Testis (tissue), 3 donors: ENCODE data around the gene CACNB4. TPM values are rescaled to one million over a fixed set of nuclear protein-coding genes. Genes with fewer than 3 reads are reported as not detected.

ENCODE experiments used
- DNase-seq: peaks from one replicate; pipeline ENCODE4 v3.0.0-alpha.2; 2019
- H3K27ac ChIP-seq, 2 donors: fragments of 200-600 bp; sonication (generic); one replicate each; pipeline ENCODE4 v1.5.1; 2019
- H3K27me3 ChIP-seq: fragments of 200-600 bp; sonication (generic); one replicate; pipeline ENCODE4 v1.5.1; 2019
- H3K36me3 ChIP-seq: fragments of 200-600 bp; sonication (generic); one replicate; pipeline ENCODE4 v1.5.1; 2017; ENCODE audit warnings: low read depth; ENCODE audit errors: missing control alignments
- H3K4me1 ChIP-seq: fragments of 200-600 bp; sonication (generic); one replicate; pipeline ENCODE4 v1.5.1; 2019
- H3K4me3 ChIP-seq, 2 donors: fragments of 200-600 bp; sonication (generic); one replicate each; pipeline ENCODE4 v1.5.1; 2017 to 2019
- H3K9me3 ChIP-seq: fragments of 200-600 bp; sonication (generic); one replicate; pipeline ENCODE4 v1.5.1; 2017
- CTCF ChIP-seq, 3 experiments: fragments of 450-650 bp in 2 of 3; fragments of 200-600 bp in 1 of 3; sonication (generic) in 1 of 3; IDR thresholded peaks; one replicate each; pipeline ENCODE4 v1.5.1; 2016 to 2019; ENCODE audit warnings: antibody characterized with exemption in 3 of 3, mild to moderate bottlenecking in 2 of 3, moderate library complexity in 1 of 3
- POLR2A ChIP-seq: fragments of 450-650 bp; IDR thresholded peaks from one replicate; pipeline ENCODE4 v1.6.1; 2017; ENCODE audit warnings: antibody characterized with exemption, mild to moderate bottlenecking, moderate library complexity
- WGBS, 2 donors: methylation state at CpG; one replicate each; pipeline ENCODE4 v1.1.5; 2018; 5-methylcytosine and 5-hydroxymethylcytosine counted together
- intact Hi-C: fragments of 100-400 bp; cut with DNase I; formaldehyde crosslinking; loops from one replicate; pipeline ENCODE4 v1.15.1; 2023; ENCODE audit warnings: low total_unique reads
- polyA plus RNA-seq: library from polyadenylated mRNA; stranded (reverse); fragments of 350-450 nt; fragmentation: Illumina TruSeq; extraction: RNeasy Lipid Tissue Mini Kit (QIAGEN cat#74804); gene quantifications from one replicate; pipeline ENCODE4 v1.2.3, GENCODE V29; 2014; ENCODE audit warnings: low read depth, low replicate concordance; ENCODE audit not compliant: insufficient read depth
- small RNA-seq, 2 donors: library from RNA; depleted of rRNA; stranded (forward); fragments of <200 nt; gene quantifications; one replicate each; pipeline ENCODE3, GENCODE V24; 2016
- total RNA-seq, 2 donors: library from RNA; depleted of rRNA; stranded (reverse); fragments of >200 nt; gene quantifications; one replicate each; pipeline ENCODE4 v1.2.3, GENCODE V29; 2016

CACNB4 gene
- total and polyA plus RNA-seq, 3 donors from 2014 or later = 7.8 to 83.8 (median 82.2) TPM

- Histone ChIP-seq H3K9me3 (no peaks in the 10 kb centered on the region), H3K4me1 (no peaks in the 10 kb centered on the region), H3K27me3 (no peaks in the 10 kb centered on the region), H3K27ac (no peak overlapping the region), H3K4me3 (no peak overlapping the region), H3K36me3 (no peaks in the 10 kb centered on the region)
- intact Hi-C loops = no loop called here
- WGBS, 2 donors = 91 to 95% methylated on average over 5 of the region's 5 CpGs
- no peak for DNase-seq
- TF ChIP-seq POLR2A (no peak), CTCF (IDR thresholded peaks at IDR 0.05) (no peak)
Measured at GRCh38 chr2:151786077-151786476, 312.8 kb downstream of the CACNB4 start.

DNA sequence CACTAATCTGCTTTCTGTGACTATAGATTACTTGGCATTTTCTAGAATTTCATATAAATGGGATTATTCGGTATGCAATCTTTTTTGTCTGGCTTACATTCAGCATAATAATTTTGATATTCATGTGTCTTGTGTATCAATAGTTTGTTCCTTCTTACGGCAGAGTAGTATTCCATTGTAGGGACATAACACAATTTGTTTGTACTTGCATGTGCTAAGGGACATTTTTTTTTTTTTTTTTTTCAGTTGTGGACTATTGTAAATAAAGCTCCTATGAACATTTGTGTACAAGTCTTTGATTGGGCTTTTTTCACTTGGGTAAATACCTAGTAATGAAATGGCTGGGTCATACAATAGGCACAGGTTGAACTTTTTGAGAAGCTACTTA lies 315.7 kb downstream of the CACNB4 start:
- Histone ChIP-seq H3K9me3 (no peaks in the 10 kb centered on the region), H3K4me3 (no peak overlapping the region), H3K27ac (no peak overlapping the region), H3K36me3 (no peaks in the 10 kb centered on the region), H3K4me1 (no peaks in the 10 kb centered on the region), H3K27me3 (no peaks in the 10 kb centered on the region)
- TF ChIP-seq CTCF (IDR thresholded peaks at IDR 0.05) (no peak), POLR2A (no peak)
- intact Hi-C loops = no loop called here
- DNase-seq = no peak
- WGBS, 2 donors = 94 to 98% methylated on average over 2 of the region's 2 CpGs

Small RNAs within 50 kb of the gene (small RNA-seq; reads per million reads assigned to genes)
- 0 reads per million in 2 donors for gene RPL30P2

Other genes starting within 250 kb of the CACNB4 start
- 10 to 100 TPM; 35.7 to 37.7 TPM for gene STAM2, start 76.7 kb upstream of the CACNB4 start, total RNA-seq
- 47.6 TPM for gene STAM2, start 76.7 kb upstream of the CACNB4 start, polyA plus RNA-seq
- 10 to 100 TPM; 16.8 to 19.8 TPM for gene FMNL2, start 236.1 kb upstream of the CACNB4 start, total RNA-seq
- 15.4 TPM for gene FMNL2, start 236.1 kb upstream of the CACNB4 start, polyA plus RNA-seq